Jurkat, Clone E6-1 (cell line): ENCODE data around the gene FZR1.
"Not testable (repeated sequence)": the region's sequence is repeated elsewhere in the genome, so short reads cannot be mapped to it uniquely, and the experiment has no call there.

Source experiments
- DNase-seq: peaks from one replicate; pipeline ENCODE4 v3.0.0-alpha.2; 2011; ENCODE audit warnings: low read depth, low spot score
- H3K4me3 ChIP-seq: 2 replicates; pipeline ENCODE4 v1.5.1; 2011; ENCODE audit warnings: mild to moderate bottlenecking, low read length, control low read depth, moderate library complexity

The FZR1 gene

DNA sequence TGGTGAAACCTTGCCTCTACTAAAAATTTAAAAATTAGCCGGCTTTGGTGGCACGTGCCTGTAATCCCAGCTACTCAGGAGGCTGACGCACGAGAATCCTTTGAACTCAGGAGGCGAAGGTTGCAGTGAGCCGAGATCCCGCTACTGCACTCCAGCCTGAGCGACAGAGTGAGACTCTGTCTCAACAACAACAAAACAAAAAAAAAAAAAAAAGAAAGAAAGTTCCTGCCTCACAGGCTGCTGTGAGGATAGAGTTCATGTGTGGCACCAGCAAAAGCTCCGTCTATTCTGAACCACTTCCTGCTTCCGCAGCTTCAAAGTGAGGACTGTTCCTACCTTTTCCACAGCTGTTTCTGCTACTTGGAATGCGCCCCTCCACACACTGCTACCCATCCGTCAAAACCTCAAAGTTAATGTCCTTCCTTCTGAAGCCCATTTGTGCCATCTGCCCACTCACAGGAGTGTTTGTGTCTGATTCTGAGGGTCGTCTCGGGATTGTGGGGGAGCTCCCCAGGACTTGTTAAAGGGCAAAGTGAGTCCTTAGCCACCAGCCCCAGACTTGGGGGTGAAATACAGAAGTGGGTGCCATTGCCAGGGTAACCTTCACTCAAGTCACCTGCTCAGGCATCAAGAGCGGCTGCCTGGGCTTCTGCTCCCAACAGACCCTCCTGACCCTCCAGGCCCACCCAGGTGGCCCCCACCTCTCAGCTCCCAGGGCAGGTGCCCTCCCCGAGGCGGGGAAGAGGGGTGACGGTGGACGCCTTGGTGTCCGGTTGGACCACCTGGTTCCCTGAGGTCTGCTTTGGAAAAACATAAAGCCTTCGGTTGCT is 48.4 kb downstream of the FZR1 start:
- H3K4me3 ChIP-seq: peak overlapping the region; percentile 41
- peak; percentile 90 for DNase-seq

DNA sequence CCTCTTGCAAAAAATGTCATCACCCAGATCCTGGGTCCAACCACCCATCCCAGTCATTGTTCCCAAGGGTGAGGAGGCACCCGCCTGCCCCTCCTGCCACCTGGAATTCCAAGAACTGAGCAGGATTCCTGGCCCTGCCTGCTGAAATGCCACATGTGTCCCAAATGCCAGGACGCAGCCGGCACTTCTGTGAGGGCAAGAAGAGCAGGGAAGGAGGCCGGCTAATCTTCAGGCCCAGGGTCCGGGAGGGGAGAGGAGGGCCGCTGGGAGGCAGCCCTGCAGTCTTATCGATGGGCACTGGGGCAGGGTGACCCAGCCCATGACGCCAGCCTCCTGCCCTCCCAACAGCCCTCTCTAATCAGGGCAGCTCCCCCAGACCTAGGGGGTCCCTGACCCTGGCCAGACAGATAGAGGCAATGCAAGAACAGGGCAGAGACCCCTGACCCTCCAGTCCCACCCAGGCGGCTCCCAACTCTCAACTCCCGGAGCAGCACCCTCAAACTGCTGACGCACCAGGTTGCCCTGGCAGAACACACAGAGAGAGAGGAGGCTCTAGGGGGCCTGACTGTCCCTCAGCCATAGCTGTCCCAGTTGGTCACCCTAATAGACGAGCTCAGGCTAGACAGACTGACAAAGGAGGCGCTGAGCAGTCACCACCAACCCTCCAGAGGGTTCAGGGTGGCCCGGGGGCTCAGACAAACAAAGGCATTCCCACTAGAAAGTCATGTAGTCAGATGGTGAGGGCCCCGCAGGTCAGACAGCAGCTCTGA is 49.7 kb downstream of the FZR1 start:
- DNase-seq: no peak

DNA sequence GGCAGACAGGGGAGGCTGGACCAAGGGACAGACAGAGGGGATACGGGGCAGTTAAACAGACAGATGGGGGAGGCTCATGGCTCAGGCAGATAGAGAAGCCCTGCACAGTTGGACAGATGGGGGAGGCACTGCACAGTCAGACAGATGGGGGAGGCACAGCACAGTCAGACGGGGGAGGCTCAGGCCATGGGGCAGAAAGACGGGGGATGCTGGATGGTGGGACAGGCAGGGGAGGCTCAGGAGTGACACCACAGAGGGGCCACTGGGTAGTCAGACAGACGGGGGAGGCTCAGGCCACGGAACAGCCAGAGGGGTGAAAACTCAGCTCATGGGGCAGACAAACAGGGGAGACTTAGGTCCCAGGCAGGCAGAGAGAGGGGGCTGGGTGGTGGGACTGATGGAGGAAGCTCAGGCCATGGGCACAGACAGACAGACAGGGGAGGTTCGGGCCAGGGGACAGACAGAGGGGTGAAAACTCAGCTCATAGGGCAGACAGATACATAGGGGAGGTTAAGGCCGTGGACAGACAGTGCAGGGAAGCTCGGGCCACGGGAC is 50.4 kb downstream of the FZR1 start:
- DNase-seq: no peak
- peak overlapping the region; percentile 68 for H3K4me3 ChIP-seq

More for the DNA sequence above, 49.7 kb downstream of the FZR1 start:
- peak overlapping the region; percentile 68 for H3K4me3 ChIP-seq

DNA sequence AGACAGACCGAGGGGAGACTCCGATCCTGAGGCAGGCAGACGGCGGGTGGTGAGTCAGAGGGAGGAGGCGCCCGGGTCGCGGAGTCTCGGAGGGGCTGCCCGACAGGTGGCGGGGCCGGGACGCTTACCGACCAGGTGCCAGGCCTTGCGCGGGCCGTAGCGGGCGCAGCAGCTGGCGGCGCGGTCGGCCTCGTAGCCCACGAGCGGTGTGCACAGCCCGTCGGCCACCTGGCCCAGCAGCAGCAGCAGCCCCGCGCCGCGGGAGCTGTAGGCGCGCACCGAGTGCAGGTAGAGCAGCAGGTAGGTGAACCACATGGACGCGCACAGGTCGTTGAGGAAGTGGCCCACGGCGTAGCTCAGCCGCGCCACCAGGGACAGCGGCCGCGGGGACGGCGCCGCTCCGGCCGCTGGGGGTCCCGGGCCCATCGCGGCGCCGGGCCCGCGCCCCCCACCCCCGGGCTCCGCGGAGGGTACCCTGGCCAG is 50.9 kb downstream of the FZR1 start:
- no peak for DNase-seq
- peak overlapping the region; percentile 68 for H3K4me3 ChIP-seq

DNA sequence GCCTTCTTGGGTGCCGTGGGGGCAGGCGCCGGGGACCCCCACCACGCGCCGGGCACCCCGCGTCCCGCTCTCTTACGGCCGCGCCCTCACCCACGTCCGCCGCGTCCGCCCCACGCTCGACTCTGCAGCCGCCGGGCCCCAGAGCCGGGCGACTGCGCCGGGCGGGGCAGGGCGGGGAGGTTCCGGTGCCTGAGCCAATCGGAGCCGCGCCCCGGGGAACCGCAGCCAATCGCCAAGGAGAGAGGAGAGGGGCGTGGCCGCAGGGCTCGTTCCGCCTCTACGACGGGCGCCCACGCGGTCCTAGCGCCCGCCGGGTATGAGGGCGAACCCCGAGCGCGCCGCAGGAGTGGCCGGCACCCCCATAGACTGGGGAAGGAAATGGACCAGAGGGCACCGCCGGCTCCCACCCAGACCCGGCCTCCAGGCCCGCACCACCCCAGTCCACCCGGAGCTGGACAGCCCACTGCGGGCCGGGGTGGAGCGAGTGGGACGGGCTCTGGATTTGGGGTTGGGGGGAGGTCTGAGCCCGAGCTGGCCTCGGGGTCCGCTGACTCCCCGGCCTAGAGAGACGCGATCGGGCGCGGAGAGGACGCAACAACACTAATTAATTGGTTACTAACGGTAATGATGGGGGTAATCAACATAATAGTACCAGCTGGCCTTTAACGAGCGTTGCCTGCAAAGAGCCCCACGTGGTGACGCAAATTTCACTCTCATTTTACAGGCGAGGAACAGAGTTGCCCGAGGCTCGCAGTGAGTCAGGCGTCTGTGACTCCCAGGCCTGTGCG is 51.5 kb downstream of the FZR1 start, which contains the start of gene MFSD12:
MFSD12 (minus strand) TSS at position 126 of the 788 bp plus-strand sequence. CDS start 183 bp downstream, outside the sequence.
- H3K4me3 ChIP-seq: peak within 1 kb of the TSS; percentile 73
- DNase-seq: peak; percentile 84

DNA sequence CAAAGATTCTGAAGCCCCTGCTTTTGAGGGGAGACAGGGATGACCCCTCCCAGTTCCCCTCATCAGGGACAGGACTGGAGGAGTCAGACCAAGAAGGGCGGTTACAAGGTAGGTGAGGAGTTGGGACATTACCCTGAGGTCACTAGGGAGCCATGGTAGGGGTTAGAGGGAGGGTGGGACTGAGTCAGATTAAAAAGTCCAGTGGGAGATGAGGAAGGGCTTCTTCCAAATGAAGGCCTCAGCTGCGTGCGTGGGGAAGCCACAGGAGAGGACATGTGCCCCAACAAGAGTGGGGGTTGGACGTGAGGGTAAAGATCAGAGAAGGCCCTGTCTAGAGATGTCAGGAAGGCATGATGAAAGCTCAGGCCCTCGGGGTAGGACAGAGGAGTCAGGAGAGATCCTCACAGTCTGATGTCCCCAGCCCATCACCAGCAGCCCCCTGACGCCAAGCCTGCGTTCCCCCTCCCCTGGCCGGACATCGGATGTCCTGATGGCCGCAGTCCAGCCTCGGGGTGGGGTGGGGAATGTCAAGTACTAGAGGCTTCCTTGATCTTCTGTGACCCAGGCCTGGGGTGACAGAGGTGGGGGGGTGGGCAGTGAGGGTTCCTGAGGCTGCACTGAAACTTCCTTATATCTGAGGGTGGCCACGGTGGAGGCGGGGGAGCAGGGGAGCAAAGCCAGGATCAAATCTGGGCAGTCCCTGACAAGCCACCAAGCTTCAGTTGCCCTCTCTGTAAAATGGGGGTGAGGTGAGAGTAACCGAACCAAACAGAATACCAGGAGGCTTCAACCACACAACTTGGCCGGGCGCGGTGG is 57.8 kb downstream of the FZR1 start:
- no peak overlapping the region for H3K4me3 ChIP-seq
- DNase-seq: no peak

DNA sequence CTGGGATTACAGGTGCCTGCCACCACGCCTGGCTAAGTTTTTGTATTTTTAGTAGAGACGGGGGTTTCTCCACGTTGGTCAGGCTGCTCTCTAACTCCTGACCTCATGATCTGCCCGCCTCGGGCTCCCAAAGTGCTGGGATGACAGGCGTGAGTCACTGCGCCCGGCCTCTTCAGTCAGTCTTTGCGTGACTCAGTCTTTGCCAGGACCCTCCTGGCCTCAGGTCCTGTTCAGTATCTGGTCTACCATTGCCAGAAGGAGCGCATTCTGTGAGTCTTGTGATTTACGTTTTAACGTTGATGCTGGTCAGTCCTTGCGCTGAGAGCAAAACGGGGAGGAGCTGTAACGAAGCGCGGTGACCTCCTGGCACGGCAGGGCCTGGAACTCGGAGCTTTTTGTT is 59.0 kb downstream of the FZR1 start:
- no peak overlapping the region for H3K4me3 ChIP-seq
- DNase-seq: no peak

DNA sequence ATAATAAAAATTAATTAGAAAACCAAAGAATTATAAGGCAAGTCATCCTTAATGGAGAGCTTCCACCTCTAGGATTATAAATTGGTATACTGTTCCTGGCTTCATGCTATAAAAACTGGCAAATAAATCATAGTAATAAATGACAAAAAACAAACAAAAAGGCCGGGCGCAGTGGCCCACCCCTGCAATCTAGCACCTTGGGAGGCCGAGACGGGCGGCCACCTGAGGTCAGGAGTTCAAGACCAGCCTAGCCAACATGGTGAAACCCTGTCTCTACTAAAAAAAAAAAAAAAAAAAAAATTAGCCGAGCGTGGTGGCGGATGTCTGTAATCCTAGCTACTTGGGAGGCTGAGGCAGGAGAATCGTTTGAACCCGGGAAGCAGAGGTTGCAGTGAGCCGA is 63.9 kb downstream of the FZR1 start:
- not testable (repeated sequence) for H3K4me3 ChIP-seq, DNase-seq

DNA sequence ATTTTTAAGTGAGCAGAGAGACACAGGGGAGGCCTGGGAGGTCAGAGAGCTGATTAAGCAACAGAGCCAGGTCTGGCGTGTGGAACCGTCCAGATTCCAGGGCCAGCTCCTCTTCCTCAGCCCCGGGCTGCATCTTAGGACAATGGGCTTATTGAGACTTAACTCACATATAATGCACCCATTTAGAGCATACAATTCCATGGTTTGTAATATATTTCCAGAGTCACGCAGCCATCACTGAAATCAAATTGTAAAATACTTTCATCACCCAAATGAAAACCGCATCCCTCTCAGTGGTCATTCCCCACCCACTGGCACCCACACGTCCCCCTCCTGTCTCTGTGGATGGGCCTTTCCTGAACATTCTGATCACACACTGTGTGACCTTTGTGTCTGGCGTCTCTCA is 64.5 kb downstream of the FZR1 start:
- H3K4me3 ChIP-seq: no peak overlapping the region
- no peak for DNase-seq

DNA sequence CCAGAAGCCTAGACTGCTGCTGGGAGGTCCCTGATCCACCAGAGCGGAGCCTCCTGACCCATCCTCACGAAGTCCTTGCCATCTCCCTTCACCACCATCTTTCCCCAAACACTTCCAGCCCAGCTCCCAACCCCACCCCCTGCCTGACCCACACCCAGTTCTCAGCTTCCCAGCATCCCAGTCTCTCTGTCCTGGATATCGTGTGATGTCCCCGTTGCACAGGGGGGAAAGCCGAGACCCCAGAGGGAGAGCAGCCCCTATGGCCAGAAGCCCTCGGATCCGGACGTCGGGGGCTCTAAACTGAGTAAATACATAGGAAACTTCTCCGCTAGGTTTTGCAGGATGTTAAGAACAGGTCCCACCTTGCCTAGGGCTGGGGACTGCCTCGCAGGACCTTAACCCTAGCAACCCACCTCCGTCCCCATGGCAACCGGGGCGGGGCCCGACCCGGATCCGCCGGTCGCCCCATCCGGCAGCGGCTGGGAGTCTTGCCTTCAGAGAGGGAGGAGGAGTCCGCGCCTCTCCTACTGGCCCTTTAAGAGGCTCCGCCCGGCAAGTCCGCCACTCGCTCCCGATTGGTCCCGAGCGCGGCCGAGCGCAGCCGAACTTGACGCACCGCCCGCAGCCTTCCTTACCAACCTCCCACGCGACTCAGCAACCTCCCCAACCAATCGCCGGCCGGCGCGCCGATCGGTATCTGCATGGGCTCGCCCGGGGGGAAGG is 66.2 kb downstream of the FZR1 start:
- H3K4me3 ChIP-seq: peak overlapping the region; percentile 52
- peak; percentile 100 for DNase-seq

DNA sequence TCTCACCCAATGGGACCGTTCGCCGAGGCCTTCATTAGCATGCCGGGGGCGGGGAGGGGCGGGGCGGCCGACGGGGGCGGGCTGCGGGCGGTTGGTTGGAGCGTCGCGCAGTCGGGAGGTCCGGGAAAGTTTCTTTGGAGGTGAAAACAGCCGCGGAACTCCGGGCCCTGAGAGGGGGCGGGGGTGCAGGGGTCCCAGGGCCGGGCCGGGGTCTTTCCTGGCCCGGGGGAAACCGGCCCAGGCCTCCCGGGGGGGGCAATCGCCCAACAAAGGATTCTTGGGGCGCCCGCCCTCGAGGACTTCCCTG is 66.7 kb downstream of the FZR1 start, which contains the start of gene HMG20B:
HMG20B (plus strand) TSS at position 90 of the 307 bp plus-strand sequence. CDS start 366 bp downstream, outside the sequence.
- peak within 1 kb of the TSS; percentile 86 for H3K4me3 ChIP-seq
- no peak for DNase-seq

DNA sequence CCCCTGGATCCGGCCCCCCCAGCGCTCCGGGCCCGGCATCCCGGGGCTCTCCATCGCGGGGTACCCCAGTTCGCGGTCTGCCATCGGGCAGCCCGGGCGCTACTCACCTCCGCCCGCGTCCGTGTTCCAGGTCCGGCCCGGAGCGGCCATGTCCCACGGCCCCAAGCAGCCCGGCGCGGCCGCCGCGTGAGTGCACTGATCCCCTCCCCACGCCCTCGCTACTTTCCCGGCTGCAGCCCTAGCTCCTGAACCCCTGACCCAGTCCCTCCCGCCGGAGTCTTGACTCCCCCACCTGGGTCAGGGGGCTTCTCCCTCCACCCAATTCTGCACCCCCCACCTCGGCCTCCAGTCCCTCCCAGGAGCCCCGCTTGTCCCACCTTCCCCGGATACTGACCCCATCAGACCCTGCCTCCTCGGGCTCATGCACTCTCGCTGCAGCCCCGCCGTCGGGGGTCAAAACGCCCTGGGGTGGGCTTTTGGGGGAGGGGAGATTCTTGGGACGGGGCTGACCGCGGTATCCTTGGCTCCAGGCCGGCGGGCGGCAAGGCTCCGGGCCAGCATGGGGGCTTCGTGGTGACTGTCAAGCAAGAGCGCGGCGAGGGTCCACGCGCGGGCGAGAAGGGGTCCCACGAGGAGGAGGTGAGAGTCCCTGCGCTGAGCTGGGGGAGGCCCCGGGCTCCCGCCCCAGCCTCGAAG is 67.2 kb downstream of the FZR1 start:
- no peak for DNase-seq
- H3K4me3 ChIP-seq: peak overlapping the region; percentile 86

DNA sequence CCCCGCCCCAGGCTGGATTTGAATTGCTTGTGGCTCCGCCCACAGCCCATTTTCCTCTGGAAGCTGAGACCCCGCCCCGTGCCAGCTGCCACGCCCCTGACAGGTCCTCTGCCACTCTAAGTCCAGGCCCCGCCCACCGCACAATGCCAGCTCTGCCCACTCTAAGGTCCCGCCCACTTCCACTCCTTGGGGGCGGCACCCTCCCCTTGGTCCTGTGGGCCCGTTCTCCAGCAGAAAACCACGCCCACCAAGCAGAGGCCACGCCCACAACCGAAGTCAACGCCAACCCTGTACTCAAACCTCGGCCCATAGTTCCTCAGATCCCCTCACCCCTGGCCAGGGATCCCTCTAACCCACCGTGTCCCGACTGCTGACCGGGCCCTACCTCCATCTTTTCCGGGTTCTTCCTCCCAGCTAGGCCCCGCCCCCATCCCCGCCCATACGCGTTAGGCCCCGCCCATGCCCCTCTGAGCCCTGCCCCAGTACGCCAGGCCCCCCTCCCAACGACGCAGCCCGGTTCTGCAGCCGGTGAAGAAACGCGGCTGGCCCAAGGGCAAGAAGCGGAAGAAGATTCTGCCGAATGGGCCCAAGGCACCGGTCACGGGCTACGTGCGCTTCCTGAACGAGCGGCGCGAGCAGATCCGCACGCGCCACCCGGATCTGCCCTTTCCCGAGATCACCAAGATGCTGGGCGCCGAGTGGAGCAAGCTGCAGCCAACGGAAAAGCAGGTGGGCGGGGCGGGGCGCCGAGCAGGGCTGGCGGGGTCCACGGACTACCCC is 67.9 kb downstream of the FZR1 start:
- peak overlapping the region; percentile 86 for H3K4me3 ChIP-seq
- peak; percentile 92 for DNase-seq

DNA sequence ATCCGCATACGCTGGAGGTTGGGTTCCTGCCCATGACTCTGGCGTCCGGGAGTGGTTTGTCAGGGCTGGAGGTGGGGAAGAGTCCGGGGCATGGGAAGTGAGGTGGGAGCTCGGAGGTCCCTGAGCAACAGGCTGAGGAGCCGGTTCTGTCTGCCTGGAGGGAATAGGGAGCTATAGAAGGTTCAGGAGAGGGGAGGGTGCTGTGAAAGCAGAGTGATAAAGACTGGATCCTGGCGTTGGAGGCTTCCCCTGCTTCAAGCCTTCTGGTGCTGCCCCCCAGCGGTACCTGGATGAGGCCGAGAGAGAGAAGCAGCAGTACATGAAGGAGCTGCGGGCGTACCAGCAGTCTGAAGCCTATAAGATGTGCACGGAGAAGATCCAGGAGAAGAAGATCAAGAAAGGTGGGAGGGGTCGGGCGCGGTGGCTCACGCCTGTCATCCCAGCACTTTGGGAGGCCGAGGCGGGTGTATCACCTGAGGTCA is 69.2 kb downstream of the FZR1 start:
- DNase-seq: peak; percentile 44
- no peak overlapping the region for H3K4me3 ChIP-seq

DNA sequence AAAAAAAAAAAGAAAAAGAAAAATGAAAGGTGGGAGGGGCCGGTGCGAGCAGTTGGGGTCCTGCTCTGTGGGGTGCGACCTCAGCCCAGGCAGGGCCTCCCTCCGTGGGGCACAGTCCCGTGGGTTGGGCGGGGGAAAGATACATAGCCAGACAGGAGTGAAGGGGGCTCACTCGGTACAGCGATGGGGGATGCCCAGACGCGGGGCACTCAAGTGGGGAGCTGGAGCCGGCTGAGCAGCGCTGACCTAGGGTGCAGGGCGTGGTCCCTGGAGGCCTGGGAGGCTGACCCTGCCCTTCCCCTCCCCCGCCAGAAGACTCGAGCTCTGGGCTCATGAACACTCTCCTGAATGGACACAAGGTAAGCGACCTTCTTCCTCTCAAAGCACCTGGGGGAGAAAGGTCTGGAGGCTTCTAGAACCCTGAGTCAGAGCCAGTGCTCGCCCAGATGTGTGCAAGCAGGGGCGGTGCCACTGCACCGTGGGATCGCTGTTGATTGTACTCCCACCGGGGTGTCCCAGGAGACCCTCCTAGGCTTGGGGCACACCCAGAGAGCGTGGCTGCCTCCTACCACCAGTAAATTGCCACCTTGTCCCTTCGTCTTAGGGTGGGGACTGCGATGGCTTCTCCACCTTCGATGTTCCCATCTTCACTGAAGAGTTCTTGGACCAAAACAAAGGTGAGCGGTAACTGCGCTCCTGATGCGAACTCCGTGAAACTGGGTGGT is 70.0 kb downstream of the FZR1 start:
- no peak overlapping the region for H3K4me3 ChIP-seq

More for the DNA sequence above, 70.0 kb downstream of the FZR1 start:
- DNase-seq: no peak
